MM.1S (cell line): Measurements from ENCODE around the gene TNKS1BP1.

Experiments
- DNase-seq: peaks from one replicate; pipeline ENCODE4 v3.0.0-alpha.2; 2015
- H2AFZ ChIP-seq: fragments of 300-600 bp; sonication (generic); 2 replicates; pipeline ENCODE4 v1.6.0; 2016; ENCODE audit warnings: antibody characterized with exemption, low read length
- H3F3A ChIP-seq: fragments of 300-600 bp; sonication (generic); 2 replicates; pipeline ENCODE4 v1.6.1; 2016; ENCODE audit warnings: mild to moderate bottlenecking, antibody characterized with exemption, low read length, moderate library complexity, mixed read lengths; ENCODE audit not compliant: insufficient read depth
- H3K27ac ChIP-seq: fragments of 300-600 bp; sonication (generic); 2 replicates; pipeline ENCODE4 v1.5.1; 2016; ENCODE audit warnings: mild to moderate bottlenecking, low read length
- H3K27me3 ChIP-seq: fragments of 300-600 bp; sonication (generic); replicated peaks from 2 replicates; pipeline ENCODE4 v1.6.0; 2016; ENCODE audit warnings: low read length; ENCODE audit not compliant: insufficient read depth
- H3K36me3 ChIP-seq: fragments of 300-600 bp; sonication (generic); replicated peaks from 2 replicates; pipeline ENCODE4 v1.6.1; 2016; ENCODE audit warnings: mild to moderate bottlenecking, low read length, mixed read lengths; ENCODE audit not compliant: insufficient read depth
- H3K4me1 ChIP-seq: fragments of 300-600 bp; sonication (generic); 2 replicates; pipeline ENCODE4 v1.6.1; 2016; ENCODE audit warnings: low read length, mixed read lengths
- H3K4me2 ChIP-seq: fragments of 300-600 bp; sonication (generic); 2 replicates; pipeline ENCODE4 v1.6.0; 2016; ENCODE audit warnings: low read depth, low read length
- H3K4me3 ChIP-seq: fragments of 300-600 bp; sonication (generic); 2 replicates; pipeline ENCODE4 v1.5.1; 2016; ENCODE audit warnings: low read length, mixed read lengths
- H3K79me2 ChIP-seq: fragments of 300-600 bp; sonication (generic); 2 replicates; pipeline ENCODE4 v1.6.1; 2016; ENCODE audit warnings: mixed run types, low read length, mixed read lengths
- H3K9ac ChIP-seq: fragments of 300-600 bp; sonication (generic); 2 replicates; pipeline ENCODE4 v1.6.1; 2016; ENCODE audit warnings: low read length, mixed read lengths
- H3K9me2 ChIP-seq: fragments of 300-600 bp; sonication (generic); replicated peaks from 2 replicates; pipeline ENCODE4 v1.6.1; 2016; ENCODE audit warnings: mild to moderate bottlenecking, low read length, mixed read lengths; ENCODE audit not compliant: insufficient read depth
- H3K9me3 ChIP-seq: fragments of 300-600 bp; sonication (generic); replicated peaks from 2 replicates; pipeline ENCODE4 v1.6.1; 2016; ENCODE audit warnings: mild to moderate bottlenecking, low read length, mixed read lengths; ENCODE audit not compliant: insufficient read depth
- H4K20me1 ChIP-seq: fragments of 300-600 bp; sonication (generic); 2 replicates; pipeline ENCODE4 v1.6.1; 2016; ENCODE audit warnings: mild to moderate bottlenecking, low read length, moderate library complexity, mixed read lengths; ENCODE audit not compliant: insufficient read depth
- EZH2 ChIP-seq: fragments of 300-600 bp; sonication (generic); optimal IDR thresholded peaks from 2 replicates; pipeline ENCODE3; 2017; ENCODE audit warnings: low read depth, mild to moderate bottlenecking, antibody characterized with exemption, low read length, mixed read lengths
- EZH2phosphoT487 ChIP-seq: fragments of 300-600 bp; sonication (generic); IDR thresholded peaks from 2 replicates; pipeline ENCODE4 v1.6.1; 2018; ENCODE audit warnings: antibody characterized with exemption, low read length
- TF ChIP-seq, protein P1 (sequence below): fragments of 300-600 bp; sonication (generic); IDR thresholded peaks from 2 replicates; pipeline ENCODE4 v1.5.1; 2016; ENCODE audit warnings: antibody characterized with exemption, low read length, mixed read lengths

TNKS1BP1 gene

DNA sequence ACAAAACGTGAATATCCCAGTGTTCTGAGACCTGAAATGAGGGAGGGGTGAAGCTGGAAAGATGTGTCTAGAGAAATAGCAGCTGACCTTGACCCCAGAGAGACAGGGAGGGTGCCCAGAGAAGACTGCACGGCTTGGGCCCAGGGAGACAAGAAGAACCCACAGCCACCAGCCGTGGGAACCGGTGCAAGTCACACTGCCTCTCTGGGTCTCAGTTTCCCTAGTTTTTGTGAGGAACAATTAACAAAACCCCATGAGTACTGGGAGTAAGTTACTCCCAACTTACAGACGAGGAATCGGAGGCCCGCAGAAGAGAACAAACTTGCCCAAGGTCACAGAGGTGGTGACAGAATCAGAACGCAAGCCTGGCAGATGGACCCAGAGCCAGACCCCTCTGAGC lies 19.2 kb downstream of the TNKS1BP1 start:
- no peak overlapping the region for H2AFZ ChIP-seq
- H4K20me1 ChIP-seq: no peaks in the 10 kb centered on the region
- H3K79me2 ChIP-seq: no peaks in the 10 kb centered on the region
- no peak overlapping the region for H3K27ac ChIP-seq
- H3K9me3 ChIP-seq: no peaks in the 10 kb centered on the region
- H3K9ac ChIP-seq: no peak overlapping the region
- H3F3A ChIP-seq: no peaks in the 10 kb centered on the region
- no peaks in the 10 kb centered on the region for H3K9me2 ChIP-seq
- no peak overlapping the region for H3K4me2 ChIP-seq
- H3K4me1 ChIP-seq: no peaks in the 10 kb centered on the region
- no peaks in the 10 kb centered on the region for H3K27me3 ChIP-seq
- TF ChIP-seq EZH2: no peak
- TF ChIP-seq, protein P1, sequence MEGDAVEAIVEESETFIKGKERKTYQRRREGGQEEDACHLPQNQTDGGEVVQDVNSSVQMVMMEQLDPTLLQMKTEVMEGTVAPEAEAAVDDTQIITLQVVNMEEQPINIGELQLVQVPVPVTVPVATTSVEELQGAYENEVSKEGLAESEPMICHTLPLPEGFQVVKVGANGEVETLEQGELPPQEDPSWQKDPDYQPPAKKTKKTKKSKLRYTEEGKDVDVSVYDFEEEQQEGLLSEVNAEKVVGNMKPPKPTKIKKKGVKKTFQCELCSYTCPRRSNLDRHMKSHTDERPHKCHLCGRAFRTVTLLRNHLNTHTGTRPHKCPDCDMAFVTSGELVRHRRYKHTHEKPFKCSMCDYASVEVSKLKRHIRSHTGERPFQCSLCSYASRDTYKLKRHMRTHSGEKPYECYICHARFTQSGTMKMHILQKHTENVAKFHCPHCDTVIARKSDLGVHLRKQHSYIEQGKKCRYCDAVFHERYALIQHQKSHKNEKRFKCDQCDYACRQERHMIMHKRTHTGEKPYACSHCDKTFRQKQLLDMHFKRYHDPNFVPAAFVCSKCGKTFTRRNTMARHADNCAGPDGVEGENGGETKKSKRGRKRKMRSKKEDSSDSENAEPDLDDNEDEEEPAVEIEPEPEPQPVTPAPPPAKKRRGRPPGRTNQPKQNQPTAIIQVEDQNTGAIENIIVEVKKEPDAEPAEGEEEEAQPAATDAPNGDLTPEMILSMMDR: no peak
- TF ChIP-seq EZH2phosphoT487: no peak
- H3K36me3 ChIP-seq: no peaks in the 10 kb centered on the region
- no peak for DNase-seq
- H3K4me3 ChIP-seq: no peak overlapping the region

DNA sequence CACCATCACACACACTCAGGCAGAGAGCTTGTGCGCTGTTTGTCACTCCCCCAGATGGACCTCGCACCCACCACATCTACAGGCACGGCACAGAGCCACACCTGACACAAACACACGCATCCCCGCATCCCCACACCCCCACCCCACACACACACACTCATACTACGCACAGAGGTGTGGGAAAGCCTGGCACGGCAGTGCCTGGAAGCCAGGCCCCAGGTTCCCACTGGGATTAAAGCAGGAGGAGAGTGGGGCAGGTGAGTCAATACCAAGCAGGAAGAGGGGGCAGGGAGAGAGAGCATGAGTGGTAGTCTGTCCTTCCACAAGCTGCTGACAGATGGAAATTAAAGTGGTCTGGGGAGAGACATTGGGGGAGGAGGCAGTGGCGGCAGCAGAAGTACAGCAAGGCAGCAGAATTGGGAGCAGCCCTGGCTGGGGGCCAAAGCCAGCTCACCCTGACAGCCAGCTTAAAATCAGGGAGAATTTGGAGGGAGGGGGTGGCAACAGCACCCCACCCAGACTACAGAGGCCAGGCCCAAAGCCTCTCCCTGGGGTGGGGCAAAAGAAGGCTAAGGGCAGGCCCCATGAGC lies 20.7 kb downstream of the TNKS1BP1 start:
- Histone ChIP-seq H3K9me3 (no peaks in the 10 kb centered on the region), H3K4me2 (no peak overlapping the region), H3K4me3 (no peak overlapping the region), H3K79me2 (no peaks in the 10 kb centered on the region), H3K9me2 (no peaks in the 10 kb centered on the region), H3K36me3 (no peaks in the 10 kb centered on the region), H4K20me1 (no peaks in the 10 kb centered on the region), H3K4me1 (no peaks in the 10 kb centered on the region), H2AFZ (no peak overlapping the region), H3K9ac (no peak overlapping the region), H3F3A (no peaks in the 10 kb centered on the region), H3K27me3 (no peaks in the 10 kb centered on the region), H3K27ac (no peak overlapping the region)
- DNase-seq: no peak
- TF ChIP-seq EZH2: no peak
- TF ChIP-seq, protein P1: no peak
- no peak for TF ChIP-seq EZH2phosphoT487

DNA sequence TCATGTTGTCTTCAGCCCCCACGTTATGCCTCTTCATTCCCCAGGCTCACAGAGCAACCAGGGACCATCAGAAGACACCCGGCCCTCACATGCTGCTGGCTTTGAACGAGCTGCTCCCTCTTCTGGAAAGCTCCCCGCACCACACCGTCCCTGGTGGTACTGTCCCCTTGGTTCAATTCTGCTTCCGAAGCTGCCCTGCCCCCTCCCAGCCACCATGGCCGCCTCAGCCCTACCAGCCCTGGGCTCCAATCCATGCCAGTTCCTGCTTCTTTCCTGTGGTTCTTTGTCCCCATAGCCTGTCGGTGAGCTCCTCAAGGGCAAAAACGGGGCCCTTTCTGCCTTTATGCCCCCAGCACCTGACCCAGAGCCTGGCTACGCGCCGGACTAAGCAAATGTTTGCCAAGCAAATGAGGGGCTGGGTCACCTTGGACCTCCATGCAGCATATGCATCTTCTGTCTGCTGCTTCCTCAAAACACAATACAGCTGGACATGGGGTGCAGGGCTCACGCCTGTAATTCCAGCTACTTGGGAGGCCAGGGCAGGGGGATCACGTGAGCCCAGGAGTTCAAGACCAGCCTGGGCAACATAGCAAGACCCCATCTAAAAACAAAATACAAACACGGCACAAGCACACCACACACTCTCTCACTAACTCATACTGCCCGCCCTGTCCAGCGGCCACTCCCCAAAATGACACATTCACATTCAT lies 21.3 kb downstream of the TNKS1BP1 start:
- Histone ChIP-seq H2AFZ (no peak overlapping the region), H3K79me2 (no peaks in the 10 kb centered on the region), H3K4me3 (no peak overlapping the region), H3K4me2 (no peak overlapping the region), H3K9me2 (no peaks in the 10 kb centered on the region), H3K9ac (no peak overlapping the region), H4K20me1 (no peaks in the 10 kb centered on the region), H3K27ac (no peak overlapping the region), H3K36me3 (no peaks in the 10 kb centered on the region), H3K9me3 (no peaks in the 10 kb centered on the region), H3F3A (no peaks in the 10 kb centered on the region), H3K4me1 (no peaks in the 10 kb centered on the region), H3K27me3 (no peaks in the 10 kb centered on the region)
- TF ChIP-seq, protein P1: no peak
- no peak for TF ChIP-seq EZH2phosphoT487
- no peak for TF ChIP-seq EZH2
- DNase-seq: no peak
